T-helper 1 cell (primary cell): ENCODE measurements around the gene GLIPR1.
"Not testable (repeated sequence)": the region's sequence is repeated elsewhere in the genome, so short reads cannot be mapped to it uniquely, and the experiment has no call there.

Source experiments
- DNase-seq, 5 donors: peaks; one replicate each; pipeline ENCODE4 v3.0.0-alpha.2; 2012 to 2020

Gene GLIPR1

GRCh38 chr12:75476071-75476470 lies 4.5 kb upstream of the GLIPR1 start:
- DNase-seq, result no peak

- no peak for DNase-seq
These were observed 3.4 kb upstream of the GLIPR1 start for GRCh38 chr12:75477137-75477536.

GRCh38 chr12:75478116-75478794 lies 2.3 kb upstream of the GLIPR1 start:
- peak in 2 of 5 donors; percentile 12 to 72 for DNase-seq

- peak in 1 of 5 donors; percentile 63 for DNase-seq
These were observed 543 bp upstream of the GLIPR1 start for GRCh38 chr12:75479963-75480461.

- no peak for DNase-seq
These were observed 604 bp downstream of the GLIPR1 start for GRCh38 chr12:75481013-75481705.

GRCh38 chr12:75481774-75482173 lies 1.2 kb downstream of the GLIPR1 start:
- DNase-seq, result no peak

- peak in 1 of 5 donors; percentile 49 for DNase-seq
These were observed 2.1 kb downstream of the GLIPR1 start for GRCh38 chr12:75482646-75483045.

GRCh38 chr12:75483431-75483830 lies 2.9 kb downstream of the GLIPR1 start:
- DNase-seq, result no peak

GRCh38 chr12:75484450-75484849 lies 3.9 kb downstream of the GLIPR1 start:
- not testable (repeated sequence) for DNase-seq

- no peak for DNase-seq
These were observed 6.8 kb downstream of the GLIPR1 start for GRCh38 chr12:75487308-75487707.

GRCh38 chr12:75488553-75488952 lies 8.0 kb downstream of the GLIPR1 start:
- no peak for DNase-seq

- no peak for DNase-seq
These were observed 8.6 kb downstream of the GLIPR1 start for GRCh38 chr12:75489187-75489586.

- DNase-seq, result peak in 1 of 5 donors; percentile 48
These were observed 9.2 kb downstream of the GLIPR1 start for GRCh38 chr12:75489613-75490210.

GRCh38 chr12:75491169-75491568 lies 10.6 kb downstream of the GLIPR1 start:
- DNase-seq, result no peak

GRCh38 chr12:75503459-75503858 lies 22.9 kb downstream of the GLIPR1 start:
- DNase-seq, result no peak

GRCh38 chr12:75503866-75504265 lies 23.3 kb downstream of the GLIPR1 start:
- no peak for DNase-seq

GRCh38 chr12:75505706-75506312 lies 25.3 kb downstream of the GLIPR1 start:
- DNase-seq, result peak in 1 of 5 donors; percentile 26

GRCh38 chr12:75507086-75507485 lies 26.5 kb downstream of the GLIPR1 start:
- DNase-seq, result no peak

GRCh38 chr12:75508159-75508558 lies 27.6 kb downstream of the GLIPR1 start:
- no peak for DNase-seq

- no peak for DNase-seq
These were observed 29.1 kb downstream of the GLIPR1 start for GRCh38 chr12:75509621-75510020.

- peak; percentile 70 to 98 (median 83) for DNase-seq
These were observed 30.8 kb downstream of the GLIPR1 start, which contains the start of gene KRR1 for GRCh38 chr12:75511116-75512048. Gene KRR1, minus strand, starts transcription at chr12:75511609. Its CDS starts 12 bp downstream, at chr12:75511597.

- DNase-seq, result not testable (repeated sequence)
These were observed 40.7 kb downstream of the GLIPR1 start for GRCh38 chr12:75521224-75521623.
